Skeletal muscle satellite cell (primary cell): Measurements from ENCODE around the gene MCM5.

Experiments used
- H3K27me3 ChIP-seq: 2 replicates; pipeline ENCODE4 v1.7.0; 2013; ENCODE audit warnings: low read length; ENCODE audit not compliant: control insufficient read depth, insufficient read depth
- H3K36me3 ChIP-seq: 2 replicates; pipeline ENCODE4 v1.7.0; 2013; ENCODE audit warnings: mild to moderate bottlenecking, control low read depth, low read length; ENCODE audit not compliant: insufficient read depth
- H3K4me1 ChIP-seq: 2 replicates; pipeline ENCODE4 v1.7.0; 2013; ENCODE audit warnings: low read length; ENCODE audit not compliant: control insufficient read depth, insufficient read depth
- H3K4me2 ChIP-seq: 2 replicates; pipeline ENCODE4 v1.7.0; 2013; ENCODE audit warnings: mild to moderate bottlenecking, low read length
- H3K4me3 ChIP-seq: 2 replicates; pipeline ENCODE4 v1.7.0; 2013; ENCODE audit warnings: low read length
- H3K9ac ChIP-seq: 2 replicates; pipeline ENCODE4 v1.7.0; 2013; ENCODE audit warnings: mild to moderate bottlenecking, low read depth, low read length, moderate library complexity
- H3K9me3 ChIP-seq: replicated peaks from 2 replicates; pipeline ENCODE4 v1.7.0; 2013; ENCODE audit warnings: mild to moderate bottlenecking, control low read depth, low read length

The MCM5 gene

DNA sequence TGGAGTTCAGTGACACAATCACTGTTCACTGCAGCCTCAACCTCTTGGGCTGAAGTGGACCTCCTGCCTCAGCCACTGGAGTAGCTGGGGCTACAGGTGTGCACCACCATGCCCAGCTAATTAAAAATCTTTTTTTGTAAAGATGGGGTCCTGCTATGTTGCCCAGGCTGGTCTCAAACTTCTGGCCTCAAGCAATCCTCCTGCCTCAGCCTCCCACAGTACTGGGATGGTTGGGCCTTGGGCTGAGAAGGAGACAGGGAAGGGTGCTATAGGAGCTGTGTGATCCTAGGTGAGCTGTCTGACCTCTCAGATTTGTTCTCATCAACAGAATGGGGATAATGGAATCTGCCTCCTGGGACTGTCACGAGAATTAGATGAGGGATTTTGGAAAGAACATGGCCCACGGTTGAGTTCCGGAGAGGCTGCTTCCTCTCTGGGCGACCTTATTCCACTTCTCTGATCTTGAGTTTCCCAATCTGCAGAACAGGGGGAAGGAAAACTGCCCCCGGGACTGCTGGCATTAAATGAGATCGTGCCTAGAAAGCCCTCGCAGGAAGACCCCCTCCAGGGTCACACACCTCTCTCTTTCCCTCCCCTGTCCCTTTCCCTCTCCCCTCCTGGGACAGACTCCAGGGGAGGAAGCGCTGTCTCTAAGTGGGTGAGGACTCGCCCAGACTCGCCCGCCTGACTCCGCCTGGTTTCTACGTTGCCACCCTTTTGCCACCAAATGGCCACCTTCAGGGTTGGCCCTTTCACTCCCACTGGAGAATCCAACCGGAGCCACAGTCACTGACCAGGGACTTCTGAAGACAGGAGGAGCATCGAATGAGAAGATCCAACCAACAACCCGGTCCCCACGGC, 50.1 kb downstream of the MCM5 start:
- Histone ChIP-seq H3K27me3 (peaks cover 7% of the 10 kb centered on the region), H3K4me2 (no peak overlapping the region), H3K9me3 (no peaks in the 10 kb centered on the region), H3K4me3 (no peak overlapping the region), H3K9ac (no peak overlapping the region), H3K4me1 (peaks cover 22% of the 10 kb centered on the region), H3K36me3 (no peaks in the 10 kb centered on the region)

DNA sequence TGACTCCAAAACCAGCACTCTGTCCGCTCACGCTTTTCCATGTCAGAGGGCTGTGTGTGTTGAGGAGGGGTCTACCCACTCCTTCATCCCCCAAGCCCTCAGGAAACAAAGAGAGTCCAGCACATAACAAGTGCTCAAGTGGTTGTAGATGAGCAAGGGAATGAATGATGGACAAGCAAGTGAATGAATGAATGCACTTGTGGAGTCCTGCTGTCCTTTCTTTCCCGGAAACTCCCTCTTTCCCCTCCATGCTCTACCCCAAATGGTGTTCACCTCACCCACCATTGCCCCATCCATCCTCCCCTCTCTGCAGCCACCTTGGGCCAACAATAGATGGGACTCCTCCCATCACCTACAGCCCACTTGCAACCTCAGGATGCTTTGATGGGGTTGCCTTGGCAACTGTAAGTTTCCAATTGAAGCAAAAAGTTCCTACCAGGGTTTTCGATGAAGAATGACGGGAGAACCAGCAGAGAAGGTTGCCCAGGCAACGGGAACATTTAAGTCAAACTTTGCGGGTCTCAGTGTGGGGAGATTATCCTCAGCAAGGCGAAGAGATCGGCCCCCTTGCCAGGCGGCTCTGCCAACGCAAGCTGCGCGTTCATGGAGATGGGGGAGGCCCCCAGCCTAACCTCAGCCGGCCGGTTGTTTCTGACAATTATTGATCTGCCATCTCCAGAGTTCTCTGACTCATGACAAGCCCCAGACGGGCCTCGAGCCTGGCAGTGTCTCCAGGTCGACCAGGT, 51.1 kb downstream of the MCM5 start:
- Histone ChIP-seq H3K4me3 (no peak overlapping the region), H3K27me3 (peaks cover 7% of the 10 kb centered on the region), H3K9ac (no peak overlapping the region), H3K36me3 (no peaks in the 10 kb centered on the region), H3K4me1 (peaks cover 17% of the 10 kb centered on the region), H3K9me3 (no peaks in the 10 kb centered on the region), H3K4me2 (no peak overlapping the region)

DNA sequence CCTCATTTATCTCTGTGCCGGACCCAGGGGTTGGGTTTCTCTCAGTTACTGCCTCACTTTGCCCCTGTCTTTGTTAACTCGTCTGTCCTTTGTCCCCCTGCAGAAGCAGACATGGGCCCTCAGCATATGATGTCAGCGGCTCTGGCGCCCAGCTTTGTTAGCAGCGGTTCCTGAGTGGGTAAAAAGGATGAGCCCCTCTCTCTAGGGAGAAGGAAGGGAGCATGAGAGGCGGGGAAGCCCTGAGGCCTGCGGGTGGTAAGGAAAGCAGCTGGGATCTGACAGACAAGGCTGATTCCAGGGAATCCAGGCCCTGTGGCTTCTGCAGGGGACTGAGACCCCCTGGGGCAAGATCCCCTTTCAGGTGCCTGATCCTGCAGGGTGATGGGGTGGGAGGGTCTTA, 51.7 kb downstream of the MCM5 start:
- H3K36me3 ChIP-seq = no peaks in the 10 kb centered on the region
- peaks cover 11% of the 10 kb centered on the region for H3K4me1 ChIP-seq
- no peak overlapping the region for H3K9ac ChIP-seq
- H3K4me3 ChIP-seq = no peak overlapping the region
- H3K4me2 ChIP-seq = no peak overlapping the region
- no peaks in the 10 kb centered on the region for H3K9me3 ChIP-seq
- H3K27me3 ChIP-seq = peaks cover 7% of the 10 kb centered on the region

DNA sequence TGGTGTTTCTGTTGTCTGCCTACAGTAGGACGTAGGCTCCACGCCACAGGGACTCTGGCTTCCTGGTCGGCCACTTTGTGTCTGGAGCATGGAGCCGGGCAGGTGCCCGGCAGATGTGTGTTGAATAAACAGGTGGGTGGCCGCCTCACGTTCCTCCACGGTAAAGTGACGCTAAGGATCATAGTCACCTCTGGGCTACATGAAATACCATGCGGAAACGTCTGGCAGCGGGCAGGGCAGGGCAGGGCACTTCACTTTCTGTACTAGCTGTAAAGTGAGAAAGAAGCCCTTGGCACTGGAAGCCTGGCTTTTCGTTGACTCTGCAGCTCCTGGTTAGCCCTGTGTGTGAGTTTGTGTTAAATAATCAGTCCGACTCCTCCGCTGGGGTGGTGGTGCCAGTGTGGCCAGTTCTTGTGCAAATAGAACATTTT, 52.4 kb downstream of the MCM5 start:
- H3K9me3 ChIP-seq = no peaks in the 10 kb centered on the region
- H3K4me3 ChIP-seq = no peak overlapping the region
- H3K36me3 ChIP-seq = no peaks in the 10 kb centered on the region
- H3K27me3 ChIP-seq = peaks cover 7% of the 10 kb centered on the region
- H3K9ac ChIP-seq = no peak overlapping the region
- H3K4me1 ChIP-seq = peaks cover 5% of the 10 kb centered on the region
- no peak overlapping the region for H3K4me2 ChIP-seq

DNA sequence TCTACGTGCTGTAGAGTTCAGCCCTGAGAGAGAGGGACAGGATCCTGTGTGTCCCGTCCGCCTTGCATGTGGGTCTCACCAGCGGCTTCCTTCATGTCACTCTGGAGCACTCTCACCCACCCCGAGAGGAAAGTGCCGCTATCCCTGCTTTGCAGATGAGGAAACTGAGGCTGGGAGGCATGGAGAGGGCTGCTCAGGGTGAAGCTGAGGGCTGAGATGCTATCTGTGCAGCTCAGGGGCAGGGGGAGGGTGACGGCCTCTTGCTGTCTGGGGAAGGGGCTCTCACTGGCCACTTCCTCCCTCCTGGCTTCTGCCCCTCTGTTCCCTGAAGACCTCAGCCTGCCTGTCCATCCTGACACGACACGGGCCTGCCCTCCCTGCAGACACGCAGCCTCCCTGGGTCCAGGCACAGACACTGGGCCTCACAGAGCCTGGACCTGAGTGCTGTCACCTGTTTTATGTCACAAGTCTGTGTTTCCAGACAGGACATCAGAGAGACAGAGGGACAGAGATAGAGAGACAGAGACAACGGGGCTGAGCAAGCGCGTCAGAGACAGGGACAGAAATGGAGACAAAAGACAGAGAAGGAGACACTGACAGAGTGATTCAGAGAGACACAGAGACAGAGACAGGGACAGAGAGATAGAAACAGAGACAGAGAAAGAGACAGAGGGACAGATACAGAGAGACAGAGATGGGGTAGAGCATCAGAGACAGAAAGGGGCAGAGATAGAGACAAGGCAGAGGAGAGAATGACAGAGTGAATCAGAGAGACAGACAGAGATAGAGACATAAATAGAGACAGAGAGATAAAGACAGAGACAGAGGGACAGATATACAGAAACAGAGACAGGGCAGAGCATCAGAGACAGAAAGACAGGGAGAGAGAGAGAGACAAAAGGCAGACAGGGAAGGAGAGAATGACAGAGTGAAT, 53.1 kb downstream of the MCM5 start:
- peaks cover 9% of the 10 kb centered on the region for H3K27me3 ChIP-seq
- peaks cover 4% of the 10 kb centered on the region for H3K4me1 ChIP-seq
- no peak overlapping the region for H3K9ac ChIP-seq
- no peaks in the 10 kb centered on the region for H3K9me3 ChIP-seq
- H3K4me3 ChIP-seq = no peak overlapping the region
- H3K36me3 ChIP-seq = no peaks in the 10 kb centered on the region
- H3K4me2 ChIP-seq = no peak overlapping the region

DNA sequence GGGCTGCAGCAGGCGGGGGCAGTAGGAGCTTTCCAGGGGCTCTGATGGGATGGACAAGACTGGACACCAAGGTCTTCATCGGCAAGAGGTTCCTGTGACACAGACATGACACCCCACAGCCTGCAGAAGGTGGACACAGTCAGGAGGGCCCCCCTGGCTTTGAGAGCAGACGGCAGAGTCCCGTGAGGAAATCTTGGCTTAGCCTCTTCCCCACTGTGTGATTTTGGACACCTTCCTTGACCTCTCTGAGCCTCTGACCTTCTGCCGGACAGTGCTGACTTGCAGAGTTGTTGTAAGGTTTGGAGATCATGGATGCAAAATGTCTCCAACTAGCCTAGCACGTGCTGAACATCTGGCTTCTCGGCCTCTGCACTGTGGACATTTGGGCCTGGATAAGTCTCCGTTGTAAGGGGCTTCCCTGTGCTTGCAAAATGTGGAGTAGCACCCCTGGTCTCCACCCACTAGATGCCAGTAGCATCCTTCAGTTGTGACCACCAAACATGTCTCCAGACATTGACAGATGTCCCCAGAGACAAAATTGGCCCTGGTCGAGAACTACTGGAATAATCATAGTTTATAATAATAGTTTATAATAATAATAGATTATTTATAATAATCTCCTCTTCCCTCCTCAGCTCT, 54.6 kb downstream of the MCM5 start:
- Histone ChIP-seq H3K4me3 (no peak overlapping the region), H3K27me3 (peaks cover 16% of the 10 kb centered on the region), H3K9me3 (no peaks in the 10 kb centered on the region), H3K36me3 (no peaks in the 10 kb centered on the region), H3K9ac (no peak overlapping the region), H3K4me1 (peaks cover 6% of the 10 kb centered on the region), H3K4me2 (no peak overlapping the region)

DNA sequence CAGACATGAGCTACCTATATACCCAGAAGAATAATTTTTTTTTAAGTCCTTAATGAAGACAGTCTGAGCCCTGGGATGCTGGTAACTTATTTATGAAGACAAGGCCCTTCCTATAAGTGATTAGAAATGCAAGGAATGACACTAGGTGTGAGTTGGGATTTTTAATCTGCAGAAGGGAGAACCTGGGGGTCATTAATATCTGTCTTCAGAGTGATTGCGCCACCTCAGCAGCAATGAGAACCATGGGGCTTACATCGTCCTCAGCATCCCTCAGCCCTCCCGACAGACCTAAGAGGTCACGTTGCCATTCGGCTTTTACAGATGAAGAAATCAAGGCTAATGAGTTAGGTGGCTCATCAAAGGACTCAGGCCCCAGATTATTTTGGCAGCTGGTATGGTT, 55.6 kb downstream of the MCM5 start:
- Histone ChIP-seq H3K36me3 (no peaks in the 10 kb centered on the region), H3K27me3 (peaks cover 16% of the 10 kb centered on the region), H3K9me3 (no peaks in the 10 kb centered on the region), H3K9ac (no peak overlapping the region), H3K4me1 (peaks cover 6% of the 10 kb centered on the region), H3K4me3 (no peak overlapping the region), H3K4me2 (no peak overlapping the region)

DNA sequence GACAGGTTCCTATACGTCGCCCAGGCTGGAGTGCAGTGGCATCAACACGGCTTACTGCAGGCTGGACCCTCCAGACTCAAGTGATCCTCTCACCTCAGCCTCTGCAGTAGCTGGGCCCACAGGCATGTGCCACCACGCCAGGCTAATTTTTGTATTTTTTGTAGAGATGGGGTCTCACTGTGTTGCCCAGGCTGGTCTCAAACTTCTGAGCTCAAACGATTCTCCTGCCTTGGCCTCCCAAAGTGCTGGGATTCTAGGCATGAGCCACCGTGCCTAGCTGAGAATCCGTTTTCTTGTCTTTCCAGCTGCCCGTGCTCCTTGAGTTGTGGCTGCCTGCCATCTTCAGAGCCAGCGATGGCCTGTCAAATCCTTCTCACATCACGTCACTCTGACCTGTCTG, 56.8 kb downstream of the MCM5 start:
- peaks cover 6% of the 10 kb centered on the region for H3K4me1 ChIP-seq
- no peak overlapping the region for H3K4me3 ChIP-seq
- H3K9ac ChIP-seq = no peak overlapping the region
- peaks cover 16% of the 10 kb centered on the region for H3K27me3 ChIP-seq
- no peaks in the 10 kb centered on the region for H3K36me3 ChIP-seq
- no peaks in the 10 kb centered on the region for H3K9me3 ChIP-seq
- no peak overlapping the region for H3K4me2 ChIP-seq

DNA sequence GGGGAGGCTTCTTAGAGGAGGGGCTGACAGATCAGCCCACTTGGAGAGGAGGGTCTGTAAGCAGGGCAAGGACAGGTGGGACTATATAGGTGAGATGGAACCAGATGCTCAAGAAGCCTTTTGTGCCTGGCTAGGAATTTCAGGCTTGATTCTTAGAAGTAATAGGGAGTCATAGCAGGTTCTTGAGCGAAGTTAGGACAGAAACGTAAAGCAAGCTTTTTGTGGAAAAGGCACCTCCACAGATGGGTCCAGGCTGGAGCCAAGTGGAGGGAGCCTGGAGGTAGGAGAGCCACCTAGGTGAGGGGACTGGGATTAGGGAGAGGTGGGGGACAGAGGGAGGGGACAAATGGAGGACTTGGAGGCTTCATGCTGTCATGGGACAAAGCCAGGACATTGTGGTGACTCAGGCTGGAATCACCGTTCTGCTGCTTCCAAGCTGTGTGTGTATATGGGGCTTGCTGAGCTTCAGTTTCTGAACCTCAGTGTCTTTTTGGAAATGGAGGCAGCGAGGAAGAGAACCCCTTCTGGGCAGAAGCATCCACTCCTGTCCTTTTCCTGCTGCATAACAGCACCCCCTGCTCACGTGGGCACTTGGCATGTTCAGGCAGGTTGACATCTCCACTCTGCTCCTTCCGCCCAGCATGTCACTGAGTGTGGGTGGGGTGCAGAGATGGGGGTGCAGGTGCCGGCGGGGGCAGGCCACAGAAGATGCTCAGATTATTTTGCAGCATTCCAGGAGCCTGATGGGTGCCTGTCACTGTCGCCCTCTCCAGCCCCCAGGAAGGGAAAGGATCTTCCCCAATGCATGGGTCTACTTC, 58.0 kb downstream of the MCM5 start:
- Histone ChIP-seq H3K9me3 (no peaks in the 10 kb centered on the region), H3K9ac (no peak overlapping the region), H3K4me1 (peaks cover 6% of the 10 kb centered on the region), H3K4me3 (no peak overlapping the region), H3K4me2 (no peak overlapping the region), H3K27me3 (peaks cover 16% of the 10 kb centered on the region), H3K36me3 (no peaks in the 10 kb centered on the region)

DNA sequence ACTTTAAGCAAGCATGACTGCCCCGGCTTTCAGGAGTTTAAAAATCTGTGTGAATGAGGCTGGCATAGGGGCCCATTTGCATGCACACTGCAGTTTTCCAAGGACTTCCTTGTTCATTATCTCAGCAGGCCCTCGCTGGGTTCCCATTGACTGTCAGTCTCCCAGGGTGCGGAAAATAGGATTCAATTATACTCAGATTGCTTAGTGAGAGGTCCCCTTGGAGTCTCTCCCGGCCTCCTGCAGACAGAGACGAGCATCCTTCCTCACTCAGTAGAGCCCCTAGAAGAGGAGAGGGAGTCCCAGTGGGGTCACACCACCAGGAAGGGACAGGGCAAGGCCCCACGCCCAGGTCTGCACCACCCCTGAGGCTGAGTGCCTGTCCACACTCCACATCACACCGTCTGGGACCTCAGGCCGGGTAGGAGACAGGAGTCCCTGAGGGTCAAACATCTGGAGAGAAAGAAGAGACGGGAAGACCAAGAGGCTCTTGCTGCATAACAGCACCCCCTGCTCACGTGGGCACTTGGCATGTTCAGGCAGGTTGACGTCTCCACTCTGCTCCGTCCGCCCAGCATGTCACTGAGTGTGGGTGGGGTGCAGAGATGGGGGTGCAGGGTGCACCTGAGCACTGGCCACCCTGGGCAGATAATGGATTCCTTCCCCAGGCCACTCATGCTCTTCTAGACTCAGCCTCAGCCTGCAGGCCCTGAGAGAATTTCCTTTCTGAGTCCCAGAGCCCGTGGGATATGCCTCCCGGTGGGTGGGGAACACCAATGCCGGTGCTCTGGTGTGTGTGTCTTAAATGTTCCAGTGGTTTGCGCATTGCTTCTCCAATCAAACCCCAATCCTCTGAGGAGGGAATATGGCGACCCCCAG, 58.8 kb downstream of the MCM5 start:
- Histone ChIP-seq H3K4me2 (no peak overlapping the region), H3K9ac (no peak overlapping the region), H3K9me3 (no peaks in the 10 kb centered on the region), H3K27me3 (peaks cover 15% of the 10 kb centered on the region), H3K4me3 (no peak overlapping the region), H3K36me3 (no peaks in the 10 kb centered on the region), H3K4me1 (peaks cover 6% of the 10 kb centered on the region)
